ENCODE results near the gene TIMM22. TPM values are rescaled to one million over a fixed set of nuclear protein-coding genes. Genes with fewer than 3 reads are reported as not detected.
"Not testable (repeated sequence)": the region's sequence is repeated elsewhere in the genome, so short reads cannot be mapped to it uniquely, and the experiment has no call there.

The TIMM22 gene
- total and polyA plus RNA-seq, 2 of the 13 experiments (the other 11 are each of a cell fraction or from before 2014, with no cell fraction given), result 6.2 to 15.5 TPM

DNA sequence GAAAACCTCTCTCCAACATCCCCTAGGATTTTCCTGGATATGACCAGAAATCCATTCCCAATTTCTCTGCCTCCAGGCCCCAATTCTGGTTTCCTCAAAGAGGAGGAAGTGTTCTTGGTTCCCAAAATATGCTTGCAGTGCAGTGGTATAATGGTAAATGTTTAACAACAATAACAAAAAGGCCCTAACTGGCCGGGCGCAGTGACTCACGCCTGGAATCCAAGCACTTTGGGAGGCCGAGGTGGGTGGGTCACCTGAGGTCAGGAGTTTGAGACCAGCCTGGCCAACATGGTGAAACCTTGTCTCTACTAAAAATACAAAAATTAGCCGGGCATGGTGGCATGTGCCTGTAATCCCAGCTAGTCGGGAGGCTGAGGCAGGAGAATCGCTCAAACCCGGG is 1.6 kb upstream of the TIMM22 start:
- ATAC-seq; DNase-seq (ENCODE audit: low spot score); H3K27ac ChIP-seq (ENCODE audit: extremely low read length, insufficient read depth, low read length); H2AFZ ChIP-seq (ENCODE audit: low read length); in situ Hi-C loops (cut with HindIII; ENCODE audit: extremely low pct_ligation_motif_present, low pct_unique_long_range_greater_than_20kb); H4K20me1 ChIP-seq (ENCODE audit: insufficient read depth, low read length); H3K9ac ChIP-seq (ENCODE audit: insufficient read depth, low read depth, low read length); H3K27me3 ChIP-seq (ENCODE audit: control insufficient read depth in 1 of 2, insufficient read depth in 2 of 2, low read length in 2 of 2); FAIRE-seq; BruUV-seq (replicated peaks); H3K36me3 ChIP-seq (replicated peaks in 1 of 2; ENCODE audit: control insufficient read depth in 1 of 2, insufficient read depth in 2 of 2, low read length in 2 of 2); H3K9me3 ChIP-seq (ENCODE audit: low read length); POLR2A ChIA-PET: not testable (repeated sequence)
- peaks cover 37% of the 10 kb centered on the region for H3K4me1 ChIP-seq (ENCODE audit: insufficient read depth, low read length)
- peak overlapping the region; percentile 28 for H3K4me2 ChIP-seq (ENCODE audit: low read depth, low read length)
- intact Hi-C loops (cut with micrococcal nuclease; ENCODE audit: unreplicated experiment), result loop anchor here (5.0 kb wide), 3 partner anchors 198 to 583 kb away; partner anchors contain the start of genes GLOD4 and MRM3
- H3K4me3 ChIP-seq (replicated peaks in 1 of 3; ENCODE audit: insufficient read depth in 1 of 3, low read depth in 2 of 3, low read length in 3 of 3), result 0 out of 6 replicates have a peak overlapping the region, but pooled peaks of 1 of the 3 experiments have one; percentile 14
- peaks cover 22% of the 10 kb centered on the region for H3K79me2 ChIP-seq (ENCODE audit: insufficient read depth, low read length)
- CTCF ChIA-PET (ENCODE audit: low intra/inter-chr PET ratio, low total read pairs), result interaction anchor here (2.3 kb wide), 1 partner anchor 200 kb away, joined by 12 read pairs; no protein-coding TSS in a partner anchor
- TF ChIP-seq ZFX (CRISPR knock-in tag; IDR thresholded peaks at IDR 0.05; ENCODE audit: low read depth), result 0 out of 2 replicates have a peak, but pooled peaks have one; percentile 21
- peak; percentile 68; the same call in 1 of the 2 replicates for TF ChIP-seq RXRB (CRISPR knock-in tag; IDR thresholded peaks at IDR 0.05; ENCODE audit: borderline replicate concordance)
- peak; percentile 56 for TF ChIP-seq TEAD3 (CRISPR knock-in tag; optimal IDR thresholded peaks at IDR 0.05; ENCODE audit: borderline replicate concordance)
- TF ChIP-seq SAP130 (CRISPR knock-in tag; IDR thresholded peaks at IDR 0.05; ENCODE audit: low read depth), result peak; percentile 40
- TF ChIP-seq RARA (CRISPR knock-in tag; IDR thresholded peaks at IDR 0.05), result 0 out of 2 replicates have a peak, but pooled peaks have one; percentile 17
- peak; percentile 68 for TF ChIP-seq RXRA (CRISPR knock-in tag; IDR thresholded peaks at IDR 0.05)
- peak; percentile 84 for TF ChIP-seq FOSL2 (CRISPR knock-in tag; IDR thresholded peaks at IDR 0.05)
- 0 out of 2 replicates have a peak, but pooled peaks have one; percentile 30 for TF ChIP-seq ELF3 (CRISPR knock-in tag; IDR thresholded peaks at IDR 0.05)
- TF ChIP-seq, protein P1, sequence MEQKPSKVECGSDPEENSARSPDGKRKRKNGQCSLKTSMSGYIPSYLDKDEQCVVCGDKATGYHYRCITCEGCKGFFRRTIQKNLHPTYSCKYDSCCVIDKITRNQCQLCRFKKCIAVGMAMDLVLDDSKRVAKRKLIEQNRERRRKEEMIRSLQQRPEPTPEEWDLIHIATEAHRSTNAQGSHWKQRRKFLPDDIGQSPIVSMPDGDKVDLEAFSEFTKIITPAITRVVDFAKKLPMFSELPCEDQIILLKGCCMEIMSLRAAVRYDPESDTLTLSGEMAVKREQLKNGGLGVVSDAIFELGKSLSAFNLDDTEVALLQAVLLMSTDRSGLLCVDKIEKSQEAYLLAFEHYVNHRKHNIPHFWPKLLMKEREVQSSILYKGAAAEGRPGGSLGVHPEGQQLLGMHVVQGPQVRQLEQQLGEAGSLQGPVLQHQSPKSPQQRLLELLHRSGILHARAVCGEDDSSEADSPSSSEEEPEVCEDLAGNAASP (CRISPR knock-in tag; IDR thresholded peaks at IDR 0.05; ENCODE audit: borderline replicate concordance), result peak; percentile 87; the same call in 1 of the 2 replicates
- TF ChIP-seq, protein P2, sequence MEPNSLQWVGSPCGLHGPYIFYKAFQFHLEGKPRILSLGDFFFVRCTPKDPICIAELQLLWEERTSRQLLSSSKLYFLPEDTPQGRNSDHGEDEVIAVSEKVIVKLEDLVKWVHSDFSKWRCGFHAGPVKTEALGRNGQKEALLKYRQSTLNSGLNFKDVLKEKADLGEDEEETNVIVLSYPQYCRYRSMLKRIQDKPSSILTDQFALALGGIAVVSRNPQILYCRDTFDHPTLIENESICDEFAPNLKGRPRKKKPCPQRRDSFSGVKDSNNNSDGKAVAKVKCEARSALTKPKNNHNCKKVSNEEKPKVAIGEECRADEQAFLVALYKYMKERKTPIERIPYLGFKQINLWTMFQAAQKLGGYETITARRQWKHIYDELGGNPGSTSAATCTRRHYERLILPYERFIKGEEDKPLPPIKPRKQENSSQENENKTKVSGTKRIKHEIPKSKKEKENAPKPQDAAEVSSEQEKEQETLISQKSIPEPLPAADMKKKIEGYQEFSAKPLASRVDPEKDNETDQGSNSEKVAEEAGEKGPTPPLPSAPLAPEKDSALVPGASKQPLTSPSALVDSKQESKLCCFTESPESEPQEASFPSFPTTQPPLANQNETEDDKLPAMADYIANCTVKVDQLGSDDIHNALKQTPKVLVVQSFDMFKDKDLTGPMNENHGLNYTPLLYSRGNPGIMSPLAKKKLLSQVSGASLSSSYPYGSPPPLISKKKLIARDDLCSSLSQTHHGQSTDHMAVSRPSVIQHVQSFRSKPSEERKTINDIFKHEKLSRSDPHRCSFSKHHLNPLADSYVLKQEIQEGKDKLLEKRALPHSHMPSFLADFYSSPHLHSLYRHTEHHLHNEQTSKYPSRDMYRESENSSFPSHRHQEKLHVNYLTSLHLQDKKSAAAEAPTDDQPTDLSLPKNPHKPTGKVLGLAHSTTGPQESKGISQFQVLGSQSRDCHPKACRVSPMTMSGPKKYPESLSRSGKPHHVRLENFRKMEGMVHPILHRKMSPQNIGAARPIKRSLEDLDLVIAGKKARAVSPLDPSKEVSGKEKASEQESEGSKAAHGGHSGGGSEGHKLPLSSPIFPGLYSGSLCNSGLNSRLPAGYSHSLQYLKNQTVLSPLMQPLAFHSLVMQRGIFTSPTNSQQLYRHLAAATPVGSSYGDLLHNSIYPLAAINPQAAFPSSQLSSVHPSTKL (CRISPR knock-in tag; IDR thresholded peaks at IDR 0.05), result 0 out of 2 replicates have a peak, but pooled peaks have one; percentile 19
- 0 out of 2 replicates have a peak, but pooled peaks have one; percentile 14 for TF ChIP-seq MED1 (CRISPR knock-in tag; IDR thresholded peaks at IDR 0.05)
- peak; percentile 98 for TF ChIP-seq ZNF12 (CRISPR knock-in tag; IDR thresholded peaks at IDR 0.05)
- WGBS (ENCODE audit: low lambda C conversion rate), result 3% methylated on average over 8 of the region's 8 CpGs
